Retinal pigment epithelial cell (primary cell): ENCODE data around the gene ATXN7L1.

Experiments
- DNase-seq: peaks from one replicate; pipeline ENCODE4 v3.0.0-alpha.2; 2010; ENCODE audit warnings: low read depth
- H3K4me3 ChIP-seq: 2 replicates; pipeline ENCODE4 v1.5.1; 2011; ENCODE audit warnings: mild to moderate bottlenecking, low read length, control low read depth, moderate library complexity
- TF ChIP-seq, protein P1 (sequence below): conservative IDR thresholded peaks from 2 replicates; pipeline ENCODE4 v1.5.1; 2011; ENCODE audit warnings: low read depth, low read length, control low read depth, inconsistent platforms

The ATXN7L1 gene

GRCh38 chr7:105788356-105788755 lies 88.0 kb downstream of the ATXN7L1 start:
- TF ChIP-seq, protein P1, sequence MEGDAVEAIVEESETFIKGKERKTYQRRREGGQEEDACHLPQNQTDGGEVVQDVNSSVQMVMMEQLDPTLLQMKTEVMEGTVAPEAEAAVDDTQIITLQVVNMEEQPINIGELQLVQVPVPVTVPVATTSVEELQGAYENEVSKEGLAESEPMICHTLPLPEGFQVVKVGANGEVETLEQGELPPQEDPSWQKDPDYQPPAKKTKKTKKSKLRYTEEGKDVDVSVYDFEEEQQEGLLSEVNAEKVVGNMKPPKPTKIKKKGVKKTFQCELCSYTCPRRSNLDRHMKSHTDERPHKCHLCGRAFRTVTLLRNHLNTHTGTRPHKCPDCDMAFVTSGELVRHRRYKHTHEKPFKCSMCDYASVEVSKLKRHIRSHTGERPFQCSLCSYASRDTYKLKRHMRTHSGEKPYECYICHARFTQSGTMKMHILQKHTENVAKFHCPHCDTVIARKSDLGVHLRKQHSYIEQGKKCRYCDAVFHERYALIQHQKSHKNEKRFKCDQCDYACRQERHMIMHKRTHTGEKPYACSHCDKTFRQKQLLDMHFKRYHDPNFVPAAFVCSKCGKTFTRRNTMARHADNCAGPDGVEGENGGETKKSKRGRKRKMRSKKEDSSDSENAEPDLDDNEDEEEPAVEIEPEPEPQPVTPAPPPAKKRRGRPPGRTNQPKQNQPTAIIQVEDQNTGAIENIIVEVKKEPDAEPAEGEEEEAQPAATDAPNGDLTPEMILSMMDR: no peak
- DNase-seq: no peak
- H3K4me3 ChIP-seq: no peak overlapping the region

- DNase-seq: no peak
- H3K4me3 ChIP-seq: no peak overlapping the region
- TF ChIP-seq, protein P1: no peak
Measured at GRCh38 chr7:105787793-105788192, 88.6 kb downstream of the ATXN7L1 start.

- DNase-seq: no peak
- H3K4me3 ChIP-seq: no peak overlapping the region
- TF ChIP-seq, protein P1: no peak
Measured at GRCh38 chr7:105786520-105787470, 89.6 kb downstream of the ATXN7L1 start.

DNA sequence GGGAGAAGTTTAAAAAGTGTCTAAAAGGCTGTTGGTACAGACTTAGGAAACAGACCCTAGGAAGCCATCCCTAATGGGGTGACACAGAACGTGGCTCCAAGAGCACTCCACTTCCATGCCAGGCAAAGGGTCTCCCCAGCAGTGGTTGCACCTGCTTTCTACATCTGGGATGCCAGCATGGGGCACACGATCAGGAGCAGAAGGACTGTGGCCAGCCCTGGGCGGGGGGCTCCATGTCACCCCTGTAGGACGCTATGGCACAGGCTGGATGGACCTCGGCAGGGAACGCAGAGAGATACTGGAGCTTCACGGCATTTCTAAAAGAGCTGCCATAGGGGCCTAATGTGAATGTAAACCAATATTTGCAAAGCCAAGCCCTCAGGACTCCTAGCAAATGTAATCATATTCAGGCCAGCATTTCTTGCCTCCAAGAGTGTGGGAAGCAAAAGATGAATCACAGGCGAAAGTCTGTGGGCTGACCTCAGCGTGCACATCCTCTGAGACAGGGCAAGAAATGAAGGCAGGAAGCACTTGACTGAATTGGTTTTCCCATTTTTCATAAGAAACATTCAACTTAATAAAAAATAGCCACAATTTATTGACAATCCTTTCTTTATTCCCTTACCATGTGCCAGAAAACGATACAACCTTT lies 93.9 kb downstream of the ATXN7L1 start:
- TF ChIP-seq, protein P1: no peak
- no peak for DNase-seq
- no peak overlapping the region for H3K4me3 ChIP-seq

DNA sequence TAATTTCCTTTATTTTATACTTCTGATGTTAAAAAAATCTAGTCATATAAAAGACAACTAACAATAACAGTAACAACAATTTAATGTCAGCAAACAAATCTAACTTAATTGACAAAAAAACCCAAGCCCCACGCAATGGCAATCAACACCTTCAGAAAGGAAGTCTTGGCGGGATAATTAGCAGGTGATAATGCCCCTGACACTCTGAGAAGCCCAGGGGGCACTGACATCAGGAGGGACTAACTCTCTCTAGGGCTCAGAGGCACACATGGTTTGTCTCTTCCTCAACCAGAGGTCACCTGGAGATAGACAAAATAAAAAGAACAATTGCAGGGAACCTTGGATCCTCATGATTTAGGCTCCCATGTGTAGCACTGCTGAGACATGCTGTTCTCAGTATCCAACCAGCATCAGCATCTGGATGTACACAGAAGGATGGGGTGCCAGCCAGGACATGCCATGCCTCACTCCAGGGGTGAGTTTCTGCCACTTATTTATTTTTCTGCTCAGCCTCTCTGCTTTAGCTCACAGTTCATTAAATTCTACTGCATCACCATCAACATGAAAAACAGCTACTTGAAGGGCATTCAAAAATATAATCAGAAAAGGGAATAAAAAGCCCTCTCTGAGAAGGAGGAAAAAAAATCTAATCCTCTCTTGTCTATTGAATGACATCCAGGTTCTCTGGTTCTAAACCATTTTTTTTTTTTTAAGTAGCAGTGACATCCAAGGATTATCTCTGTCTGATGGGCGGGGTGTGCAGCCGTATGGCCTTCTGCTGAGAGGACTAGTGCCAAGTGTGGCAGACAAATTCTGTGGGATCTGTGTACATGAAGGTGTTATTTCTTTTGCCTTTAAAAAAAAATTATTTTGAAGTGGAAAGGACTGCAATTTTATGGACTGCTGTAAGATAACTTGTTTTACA lies 96.3 kb downstream of the ATXN7L1 start:
- no peak overlapping the region for H3K4me3 ChIP-seq
- DNase-seq: no peak
- TF ChIP-seq, protein P1: no peak

DNA sequence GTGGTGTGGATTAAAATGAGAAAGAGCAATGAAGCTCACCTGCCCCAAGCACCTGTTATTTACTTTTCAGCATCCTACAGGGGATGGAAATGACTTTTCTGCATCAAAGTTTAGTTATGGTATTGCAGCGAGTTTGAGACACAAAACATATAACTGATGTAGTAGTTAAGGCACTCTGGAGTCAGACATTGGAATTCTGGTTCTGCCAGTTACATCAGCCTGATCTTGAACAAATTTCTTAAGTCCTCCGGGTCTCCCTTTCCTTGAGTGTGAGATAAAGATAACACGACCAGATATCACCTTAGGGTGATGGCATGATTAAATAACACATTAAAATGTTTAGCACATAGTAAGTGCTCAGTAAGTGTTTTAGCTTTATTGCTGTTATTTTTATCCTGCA lies 97.4 kb downstream of the ATXN7L1 start:
- TF ChIP-seq, protein P1: no peak
- no peak overlapping the region for H3K4me3 ChIP-seq
- DNase-seq: no peak
